WTC11 (cell line): ENCODE measurements around the gene KLK15.

Experiments used
- ATF2 ChIP-seq: sonication (generic); formaldehyde crosslinking; IDR thresholded peaks from 2 replicates; pipeline ENCODE4 v1.8.1; 2022; ENCODE audit warnings: low read depth, missing genetic modification reagents, borderline replicate concordance
- CREB1 ChIP-seq: sonication (generic); formaldehyde crosslinking; IDR thresholded peaks from 2 replicates; pipeline ENCODE4 v1.8.0; 2023; ENCODE audit warnings: mild to moderate bottlenecking, missing genetic modification reagents
- CTCF ChIP-seq: fragments of 200-600 bp; IDR thresholded peaks from 2 replicates; pipeline ENCODE4 v1.8.0; 2022; ENCODE audit warnings: antibody characterized with exemption
- FOXK1 ChIP-seq: sonication (generic); formaldehyde crosslinking; IDR thresholded peaks from 2 replicates; pipeline ENCODE4 v1.8.0; 2022; ENCODE audit warnings: mild to moderate bottlenecking, moderate library complexity, missing genetic modification reagents

- TF ChIP-seq CREB1 (CRISPR knock-in tag) (no peak), FOXK1 (CRISPR knock-in tag) (no peak), CTCF (no peak), ATF2 (no peak)
These were observed 8.8 kb upstream of the KLK15 start for GRCh38 chr19:50842130-50842529.
